Measurements from ENCODE around the gene NR4A2.

The NR4A2 gene

DNA sequence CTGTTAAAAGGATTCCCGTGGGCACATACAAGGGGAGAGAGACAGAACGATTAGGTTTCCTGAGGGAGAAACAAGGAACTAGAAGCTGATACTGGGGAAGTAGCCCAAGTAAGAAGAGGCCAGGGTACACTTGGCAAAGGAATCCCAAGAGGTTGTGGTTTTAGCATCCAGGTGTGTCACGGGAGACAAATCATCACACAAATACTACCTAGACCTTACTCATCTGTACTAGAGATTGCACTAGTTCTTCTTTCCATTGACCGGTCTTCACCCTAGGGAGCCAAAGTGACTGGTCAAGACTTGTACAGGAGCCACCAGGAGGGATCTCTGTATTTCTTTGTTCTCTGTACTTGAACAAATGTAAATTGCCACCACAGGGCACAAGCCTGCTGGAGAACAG lies 14.2 kb upstream of the NR4A2 start:
- Histone ChIP-seq H3K9me2 (replicated peaks; ENCODE audit: insufficient read depth, low read length) (no peaks in the 10 kb centered on the region), H3K27ac (ENCODE audit: low read depth, low read length) (no peak overlapping the region), H3K79me2 (ENCODE audit: insufficient read depth, low read length) (no peaks in the 10 kb centered on the region), H3K27me3 (ENCODE audit: low read length) (no peaks in the 10 kb centered on the region), H3K9ac (ENCODE audit: low read length) (no peak overlapping the region), H4K20me1 (ENCODE audit: low read depth, low read length) (no peaks in the 10 kb centered on the region), H3K36me3 (ENCODE audit: low read length) (no peaks in the 10 kb centered on the region), H3K4me2 (ENCODE audit: low read depth, low read length, poor library complexity, severe bottlenecking) (no peak overlapping the region), H3K4me3 (ENCODE audit: insufficient read depth, low read length, poor library complexity, severe bottlenecking) (no peak overlapping the region), H3K9me3 (ENCODE audit: insufficient read depth, low read length) (no peaks in the 10 kb centered on the region), H3F3A (ENCODE audit: insufficient read depth) (peaks cover 10% of the 10 kb centered on the region), H2AFZ (ENCODE audit: low read depth, low read length, severe bottlenecking) (no peak overlapping the region)
- TF ChIP-seq, protein P1, sequence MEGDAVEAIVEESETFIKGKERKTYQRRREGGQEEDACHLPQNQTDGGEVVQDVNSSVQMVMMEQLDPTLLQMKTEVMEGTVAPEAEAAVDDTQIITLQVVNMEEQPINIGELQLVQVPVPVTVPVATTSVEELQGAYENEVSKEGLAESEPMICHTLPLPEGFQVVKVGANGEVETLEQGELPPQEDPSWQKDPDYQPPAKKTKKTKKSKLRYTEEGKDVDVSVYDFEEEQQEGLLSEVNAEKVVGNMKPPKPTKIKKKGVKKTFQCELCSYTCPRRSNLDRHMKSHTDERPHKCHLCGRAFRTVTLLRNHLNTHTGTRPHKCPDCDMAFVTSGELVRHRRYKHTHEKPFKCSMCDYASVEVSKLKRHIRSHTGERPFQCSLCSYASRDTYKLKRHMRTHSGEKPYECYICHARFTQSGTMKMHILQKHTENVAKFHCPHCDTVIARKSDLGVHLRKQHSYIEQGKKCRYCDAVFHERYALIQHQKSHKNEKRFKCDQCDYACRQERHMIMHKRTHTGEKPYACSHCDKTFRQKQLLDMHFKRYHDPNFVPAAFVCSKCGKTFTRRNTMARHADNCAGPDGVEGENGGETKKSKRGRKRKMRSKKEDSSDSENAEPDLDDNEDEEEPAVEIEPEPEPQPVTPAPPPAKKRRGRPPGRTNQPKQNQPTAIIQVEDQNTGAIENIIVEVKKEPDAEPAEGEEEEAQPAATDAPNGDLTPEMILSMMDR (IDR thresholded peaks at IDR 0.05; ENCODE audit: insufficient read depth, low read length, poor library complexity, severe bottlenecking) = no peak
- TF ChIP-seq EZH2phosphoT487 (conservative IDR thresholded peaks at IDR 0.05; ENCODE audit: low read length) = no peak

DNA sequence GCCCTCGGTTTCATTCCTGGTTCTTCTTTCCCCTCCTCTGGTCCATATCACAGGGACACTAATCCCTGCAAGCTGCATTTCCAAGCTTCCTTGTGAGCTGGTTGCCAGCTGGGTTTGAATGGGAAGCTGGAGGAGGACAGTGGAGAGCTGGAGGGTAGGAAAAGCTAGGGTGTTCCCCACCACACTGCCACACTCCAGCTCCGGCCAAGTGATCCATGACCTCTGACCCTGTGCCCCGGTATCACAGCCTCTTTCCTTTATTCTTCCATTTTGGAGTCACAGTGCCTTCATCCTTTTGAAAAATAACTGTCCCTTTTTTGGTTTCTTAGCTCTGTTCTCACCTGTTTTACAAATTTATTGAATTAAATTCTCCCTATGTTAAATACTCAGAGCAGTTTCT lies 13.1 kb upstream of the NR4A2 start:
- Histone ChIP-seq H3K27me3 (ENCODE audit: low read length) (no peaks in the 10 kb centered on the region), H3K27ac (ENCODE audit: low read depth, low read length) (no peak overlapping the region), H4K20me1 (ENCODE audit: low read depth, low read length) (no peaks in the 10 kb centered on the region), H3K9me2 (replicated peaks; ENCODE audit: insufficient read depth, low read length) (no peaks in the 10 kb centered on the region), H3K9ac (ENCODE audit: low read length) (no peak overlapping the region), H3K79me2 (ENCODE audit: insufficient read depth, low read length) (no peaks in the 10 kb centered on the region), H3F3A (ENCODE audit: insufficient read depth) (peaks cover 14% of the 10 kb centered on the region), H3K4me3 (ENCODE audit: insufficient read depth, low read length, poor library complexity, severe bottlenecking) (no peak overlapping the region), H3K4me2 (ENCODE audit: low read depth, low read length, poor library complexity, severe bottlenecking) (no peak overlapping the region), H3K36me3 (ENCODE audit: low read length) (no peaks in the 10 kb centered on the region), H2AFZ (ENCODE audit: low read depth, low read length, severe bottlenecking) (no peak overlapping the region), H3K9me3 (ENCODE audit: insufficient read depth, low read length) (no peaks in the 10 kb centered on the region)
- TF ChIP-seq, protein P1 (IDR thresholded peaks at IDR 0.05; ENCODE audit: insufficient read depth, low read length, poor library complexity, severe bottlenecking) = no peak
- no peak for TF ChIP-seq EZH2phosphoT487 (conservative IDR thresholded peaks at IDR 0.05; ENCODE audit: low read length)

DNA sequence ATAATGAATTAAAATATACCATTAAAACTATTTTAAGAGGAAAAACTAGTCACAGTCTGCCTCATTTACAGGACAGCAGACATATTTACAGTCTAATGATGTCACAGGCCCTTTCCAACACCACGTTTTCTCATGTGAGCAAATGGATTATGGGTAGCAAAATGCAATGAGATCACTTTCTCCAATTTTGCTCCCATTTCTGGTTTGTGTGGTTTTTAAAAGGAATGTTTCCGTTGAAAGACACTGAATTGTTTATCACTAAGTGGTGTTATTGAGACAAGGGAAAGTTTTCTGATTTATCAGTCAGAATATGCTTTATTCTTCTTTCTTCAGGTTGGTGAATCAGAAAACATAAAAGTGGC lies 11.4 kb upstream of the NR4A2 start:
- Histone ChIP-seq H3K79me2 (ENCODE audit: insufficient read depth, low read length) (no peaks in the 10 kb centered on the region), H3K9ac (ENCODE audit: low read length) (no peak overlapping the region), H3K9me2 (replicated peaks; ENCODE audit: insufficient read depth, low read length) (no peaks in the 10 kb centered on the region), H2AFZ (ENCODE audit: low read depth, low read length, severe bottlenecking) (no peak overlapping the region), H3F3A (ENCODE audit: insufficient read depth) (peaks cover 23% of the 10 kb centered on the region), H3K4me2 (ENCODE audit: low read depth, low read length, poor library complexity, severe bottlenecking) (no peak overlapping the region), H3K9me3 (ENCODE audit: insufficient read depth, low read length) (no peaks in the 10 kb centered on the region), H3K27ac (ENCODE audit: low read depth, low read length) (no peak overlapping the region), H3K4me3 (ENCODE audit: insufficient read depth, low read length, poor library complexity, severe bottlenecking) (no peak overlapping the region), H4K20me1 (ENCODE audit: low read depth, low read length) (no peaks in the 10 kb centered on the region), H3K27me3 (ENCODE audit: low read length) (no peaks in the 10 kb centered on the region), H3K36me3 (ENCODE audit: low read length) (no peaks in the 10 kb centered on the region)
- TF ChIP-seq EZH2phosphoT487 (conservative IDR thresholded peaks at IDR 0.05; ENCODE audit: low read length) = no peak
- TF ChIP-seq, protein P1 (IDR thresholded peaks at IDR 0.05; ENCODE audit: insufficient read depth, low read length, poor library complexity, severe bottlenecking) = no peak
